ENCODE results near the gene WDR59.

- TF ChIP-seq GATA2 (IDR thresholded peaks at IDR 0.05; ENCODE audit: low read depth, low read length) = no peak
- TF ChIP-seq GATA3 (IDR thresholded peaks at IDR 0.05; ENCODE audit: low read depth, low read length) = no peak
Measured at GRCh38 chr16:74892574-74893461, 92.1 kb downstream of the WDR59 start.
